ENCODE results near the gene NEK6. TPM values are rescaled to one million over a fixed set of nuclear protein-coding genes. Genes with fewer than 3 reads are reported as not detected.

NEK6 gene
- total and polyA plus RNA-seq, 11 donors, result 1.8 to 42.4 (median 6.4) TPM

DNA sequence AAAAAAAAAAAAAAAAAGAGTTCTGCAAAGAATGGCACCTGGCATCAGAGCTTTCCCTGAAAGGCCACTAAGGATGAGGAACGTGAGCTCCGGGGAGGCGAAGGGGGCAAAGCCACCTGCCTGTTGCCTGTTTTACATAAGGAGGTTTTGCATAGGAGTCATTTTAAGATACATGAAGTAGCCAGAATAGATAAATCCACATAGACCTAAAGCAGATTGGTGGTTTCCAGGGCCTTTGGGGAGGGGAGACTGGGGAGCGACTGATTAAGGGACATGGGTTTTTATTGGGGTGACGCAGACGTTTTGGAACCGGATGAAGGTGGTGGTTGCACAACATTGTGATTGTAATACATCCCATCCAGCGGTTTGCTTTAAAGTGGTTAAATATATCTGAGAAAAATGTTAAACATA lies 7.1 kb downstream of the NEK6 start:
- H3K4me1 ChIP-seq, result peaks cover 0 to 87% (median 44%) of the 10 kb centered on the region in 12 donors
- no peaks in the 10 kb centered on the region for H3K27me3 ChIP-seq
- TF ChIP-seq, protein P1, sequence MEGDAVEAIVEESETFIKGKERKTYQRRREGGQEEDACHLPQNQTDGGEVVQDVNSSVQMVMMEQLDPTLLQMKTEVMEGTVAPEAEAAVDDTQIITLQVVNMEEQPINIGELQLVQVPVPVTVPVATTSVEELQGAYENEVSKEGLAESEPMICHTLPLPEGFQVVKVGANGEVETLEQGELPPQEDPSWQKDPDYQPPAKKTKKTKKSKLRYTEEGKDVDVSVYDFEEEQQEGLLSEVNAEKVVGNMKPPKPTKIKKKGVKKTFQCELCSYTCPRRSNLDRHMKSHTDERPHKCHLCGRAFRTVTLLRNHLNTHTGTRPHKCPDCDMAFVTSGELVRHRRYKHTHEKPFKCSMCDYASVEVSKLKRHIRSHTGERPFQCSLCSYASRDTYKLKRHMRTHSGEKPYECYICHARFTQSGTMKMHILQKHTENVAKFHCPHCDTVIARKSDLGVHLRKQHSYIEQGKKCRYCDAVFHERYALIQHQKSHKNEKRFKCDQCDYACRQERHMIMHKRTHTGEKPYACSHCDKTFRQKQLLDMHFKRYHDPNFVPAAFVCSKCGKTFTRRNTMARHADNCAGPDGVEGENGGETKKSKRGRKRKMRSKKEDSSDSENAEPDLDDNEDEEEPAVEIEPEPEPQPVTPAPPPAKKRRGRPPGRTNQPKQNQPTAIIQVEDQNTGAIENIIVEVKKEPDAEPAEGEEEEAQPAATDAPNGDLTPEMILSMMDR (IDR thresholded peaks at IDR 0.05), result no peak
- TF ChIP-seq POLR2A (IDR thresholded peaks at IDR 0.05), result no peak
- H3K4me3 ChIP-seq, result peak overlapping the region in 1 of 12 donors; percentile 5
- intact Hi-C loops (cut with DNase I), result loop anchor here in 1 of 10 donors (10.0 kb wide), 1 partner anchor 50 kb away; no protein-coding TSS in a partner anchor
- no peak overlapping the region for H3K27ac ChIP-seq
- ATAC-seq (no peak), DNase-seq (no peak)
- 81 to 91% (median 83%) methylated on average over 8 of the region's 8 CpGs for WGBS, 4 donors
- H3K36me3 ChIP-seq, result peaks cover 0 to 13% (median 0%) of the 10 kb centered on the region in 9 donors
- no peaks in the 10 kb centered on the region for H3K9me3 ChIP-seq

DNA sequence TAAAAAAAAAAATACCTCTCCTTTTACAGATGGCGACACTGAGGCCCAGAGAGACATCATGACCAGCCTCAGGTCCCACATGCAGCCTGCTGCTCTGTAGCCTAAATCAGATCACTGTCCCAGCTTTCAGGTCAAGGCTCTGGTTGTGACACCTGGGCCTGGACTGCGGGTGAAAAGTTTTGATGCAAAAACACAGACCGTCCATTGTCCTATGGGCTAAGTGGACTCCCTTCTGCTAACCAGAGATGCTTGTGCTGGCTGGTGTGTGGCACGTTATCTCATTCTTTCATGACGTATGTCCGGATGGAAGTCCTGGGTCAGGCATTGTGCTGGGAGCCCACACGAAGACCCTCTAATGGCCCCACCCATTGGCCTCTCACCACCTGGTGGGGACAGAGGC lies 7.8 kb downstream of the NEK6 start:
- ATAC-seq (no peak), DNase-seq (no peak)
- TF ChIP-seq, protein P1 (IDR thresholded peaks at IDR 0.05), result no peak
- no peak for TF ChIP-seq POLR2A (IDR thresholded peaks at IDR 0.05)
- H3K4me3 ChIP-seq, result no peak overlapping the region
- 75 to 90% (median 88%) methylated on average over 7 of the region's 7 CpGs for WGBS, 4 donors
- H3K9me3 ChIP-seq, result no peaks in the 10 kb centered on the region
- peaks cover 0 to 87% (median 41%) of the 10 kb centered on the region in 12 donors for H3K4me1 ChIP-seq
- no peaks in the 10 kb centered on the region for H3K27me3 ChIP-seq
- no peak overlapping the region for H3K27ac ChIP-seq
- H3K36me3 ChIP-seq, result peaks cover 0 to 13% (median 0%) of the 10 kb centered on the region in 9 donors
- intact Hi-C loops (cut with DNase I), result loop anchor here in 1 of 10 donors (10.0 kb wide), 1 partner anchor 49 kb away; no protein-coding TSS in a partner anchor

DNA sequence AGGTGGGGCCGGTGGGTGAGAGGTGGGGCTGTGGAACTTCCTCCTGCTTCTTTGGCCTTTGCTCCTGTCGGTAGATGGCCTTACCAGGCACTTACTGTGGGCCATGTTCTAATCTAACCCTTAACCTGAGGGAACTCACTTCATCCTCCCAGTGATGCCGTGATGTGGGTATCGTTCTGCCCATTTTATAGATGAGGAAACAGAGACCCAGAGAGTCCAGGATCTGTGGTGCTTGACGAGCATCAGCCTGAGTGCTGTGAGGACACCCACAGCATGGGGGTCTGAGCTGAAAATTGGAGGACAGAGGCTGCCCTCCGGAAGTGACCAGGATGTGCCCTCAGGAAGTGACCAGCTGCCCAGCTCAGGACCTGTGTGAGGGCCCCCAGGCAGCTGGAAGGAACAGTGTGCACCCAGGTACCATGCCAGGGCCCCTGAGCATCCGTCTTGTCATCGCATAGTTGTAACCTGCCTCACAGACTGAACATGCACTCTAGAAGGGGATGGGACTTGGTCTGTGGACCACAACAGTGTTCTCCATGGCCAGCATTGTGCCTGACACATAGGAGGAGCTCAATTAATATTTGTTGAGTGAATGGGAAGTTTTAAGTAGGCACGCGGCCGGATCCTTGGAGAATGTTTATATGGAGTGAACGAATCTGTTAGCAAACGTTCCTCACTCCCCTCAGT lies 8.5 kb downstream of the NEK6 start:
- intact Hi-C loops (cut with DNase I), result loop anchor here in 1 of 10 donors (10.0 kb wide), 1 partner anchor 49 kb away; no protein-coding TSS in a partner anchor
- ATAC-seq, result no peak

DNA sequence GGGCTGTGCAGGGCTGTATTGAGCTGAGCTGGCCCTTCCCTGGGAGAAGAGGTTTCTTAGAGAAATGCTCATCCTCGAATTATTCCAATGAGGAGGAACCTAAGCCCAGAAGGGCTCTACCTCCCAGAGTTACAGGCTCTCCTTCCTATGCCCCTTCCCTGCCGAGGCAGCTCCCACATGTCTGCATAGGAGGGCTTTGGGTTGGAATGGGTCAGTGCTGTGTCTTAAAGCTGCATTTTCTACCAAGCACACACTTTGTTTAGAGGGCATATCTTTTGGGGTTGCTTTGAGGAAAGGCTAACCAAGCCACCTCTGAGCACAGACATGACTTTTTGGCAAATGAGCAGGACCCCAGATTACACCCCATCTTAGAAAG lies 9.1 kb downstream of the NEK6 start:
- DNase-seq, result no peak
- no peaks in the 10 kb centered on the region for H3K9me3 ChIP-seq
- no peak for TF ChIP-seq POLR2A (IDR thresholded peaks at IDR 0.05)
- 50 to 80% (median 68%) methylated on average over 2 of the region's 2 CpGs for WGBS, 4 donors
- H3K4me1 ChIP-seq, result peaks cover 0 to 87% (median 39%) of the 10 kb centered on the region in 12 donors
- intact Hi-C loops (cut with DNase I), result loop anchor here in 1 of 10 donors (10.0 kb wide), 1 partner anchor 48 kb away; no protein-coding TSS in a partner anchor
- H3K4me3 ChIP-seq, result no peak overlapping the region
- no peak for ATAC-seq
- no peaks in the 10 kb centered on the region for H3K27me3 ChIP-seq
- H3K36me3 ChIP-seq, result peaks cover 0 to 19% (median 0%) of the 10 kb centered on the region in 9 donors
- peak overlapping the region in 4 of 12 donors; percentile 3 to 55 (median 48) for H3K27ac ChIP-seq

More for the DNA sequence above, 8.5 kb downstream of the NEK6 start:
- no peak for TF ChIP-seq POLR2A (IDR thresholded peaks at IDR 0.05)
- TF ChIP-seq, protein P1 (IDR thresholded peaks at IDR 0.05), result no peak
- peaks cover 0 to 87% (median 40%) of the 10 kb centered on the region in 12 donors for H3K4me1 ChIP-seq
- peaks cover 0 to 14% (median 0%) of the 10 kb centered on the region in 9 donors for H3K36me3 ChIP-seq
- H3K27ac ChIP-seq, result peak overlapping the region in 2 of 12 donors; percentile 49 to 55
- H3K27me3 ChIP-seq, result no peaks in the 10 kb centered on the region
- no peak overlapping the region for H3K4me3 ChIP-seq
- 83 to 87% (median 85%) methylated on average over 13 of the region's 13 CpGs for WGBS, 4 donors
- no peak for DNase-seq
- no peaks in the 10 kb centered on the region for H3K9me3 ChIP-seq
